Superior temporal gyrus (tissue), 1 donor: ENCODE measurements around the gene PRKCH.
"Not testable (repeated sequence)": the region's sequence is repeated elsewhere in the genome, so short reads cannot be mapped to it uniquely, and the experiment has no call there.

ENCODE experiments used
- DNase-seq: peaks from one replicate; pipeline ENCODE4 v3.0.0-alpha.2; 2016; ENCODE audit errors: extremely low spot score

Gene PRKCH

DNA sequence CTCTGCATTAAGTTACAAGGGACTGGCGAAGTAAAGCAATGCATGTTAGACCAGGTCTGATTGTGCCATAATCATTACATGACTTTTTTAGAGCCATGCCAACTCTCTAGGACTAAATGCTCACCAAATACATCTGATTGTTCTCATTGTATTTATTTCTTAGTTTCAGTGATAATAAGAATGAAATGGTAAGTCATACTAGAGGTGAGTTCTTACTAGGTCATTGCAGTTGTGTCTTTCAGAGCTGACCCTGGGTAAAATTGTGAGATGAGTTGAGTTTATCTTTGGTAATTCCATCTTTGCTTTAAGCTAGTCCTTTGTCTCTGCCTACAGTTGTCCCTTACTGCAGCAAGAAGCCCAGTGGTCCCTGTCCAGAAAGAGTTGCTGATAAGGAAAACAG is 73.2 kb downstream of the PRKCH start:
- DNase-seq, result no peak

DNA sequence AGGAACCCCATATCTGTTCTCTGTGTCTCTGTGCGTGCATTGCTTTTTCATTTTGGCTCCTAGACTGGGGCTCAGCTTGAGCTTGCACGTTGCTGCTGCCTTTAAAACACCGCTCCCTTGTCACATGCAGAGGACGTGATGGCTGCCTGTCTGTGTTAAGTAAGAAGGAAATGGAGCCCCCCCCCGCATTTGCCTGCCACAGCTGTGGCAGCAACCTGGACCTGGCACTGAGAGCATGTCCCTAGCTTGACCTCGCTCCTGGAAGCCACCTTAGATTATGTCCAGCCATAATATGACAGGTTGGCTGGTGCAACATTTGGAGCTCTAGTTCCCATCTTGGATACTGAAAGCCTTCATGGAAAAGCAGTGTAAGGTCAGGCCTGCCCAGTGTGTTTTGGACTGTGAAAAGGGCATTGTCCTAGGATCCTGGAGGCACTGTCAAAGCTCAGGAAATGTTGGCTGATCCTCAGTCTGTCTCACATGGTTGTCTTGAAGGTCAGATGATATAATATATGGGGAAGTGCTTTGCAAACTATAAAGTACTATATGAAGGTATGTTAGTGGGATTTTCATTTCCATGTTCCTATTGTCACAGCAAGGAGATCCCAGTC is 73.8 kb downstream of the PRKCH start:
- no peak for DNase-seq

DNA sequence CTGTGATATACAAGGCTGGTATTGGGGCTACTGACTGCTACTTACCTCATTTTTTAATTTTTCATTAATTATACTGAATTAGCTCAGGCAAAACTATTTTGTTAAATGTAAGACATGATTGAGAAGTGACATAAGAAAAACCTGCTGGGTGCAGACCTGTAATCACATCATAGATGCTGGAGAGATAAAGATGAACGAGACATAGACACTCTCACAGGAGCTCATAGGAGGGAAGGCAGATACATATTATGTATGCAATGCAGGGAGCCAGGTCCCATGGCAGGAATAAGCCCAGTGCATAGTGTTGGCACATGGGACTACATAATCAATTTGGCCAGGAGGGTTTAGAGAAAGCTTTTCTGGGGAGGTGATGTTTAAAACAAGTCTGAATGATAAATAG is 74.9 kb downstream of the PRKCH start:
- DNase-seq, result no peak

DNA sequence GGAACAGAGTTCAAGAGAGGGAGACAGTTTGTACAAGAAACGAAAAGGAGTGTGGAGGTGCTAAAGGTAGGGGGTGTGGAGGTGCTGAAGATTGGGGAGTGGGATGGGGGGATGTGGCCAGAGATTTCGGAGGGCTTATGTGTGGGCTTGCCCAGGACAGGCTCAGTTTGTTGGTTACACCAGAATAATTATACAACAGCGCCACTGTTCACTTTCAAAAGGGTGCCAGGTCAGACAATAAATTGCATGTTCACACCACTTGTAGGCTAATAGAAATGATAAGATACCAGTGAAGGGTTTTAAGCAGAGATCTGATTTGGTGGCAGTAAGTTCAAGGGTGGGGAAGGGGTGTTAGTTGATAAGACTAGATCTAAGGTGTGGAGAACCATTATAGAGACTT is 75.3 kb downstream of the PRKCH start:
- no peak for DNase-seq

DNA sequence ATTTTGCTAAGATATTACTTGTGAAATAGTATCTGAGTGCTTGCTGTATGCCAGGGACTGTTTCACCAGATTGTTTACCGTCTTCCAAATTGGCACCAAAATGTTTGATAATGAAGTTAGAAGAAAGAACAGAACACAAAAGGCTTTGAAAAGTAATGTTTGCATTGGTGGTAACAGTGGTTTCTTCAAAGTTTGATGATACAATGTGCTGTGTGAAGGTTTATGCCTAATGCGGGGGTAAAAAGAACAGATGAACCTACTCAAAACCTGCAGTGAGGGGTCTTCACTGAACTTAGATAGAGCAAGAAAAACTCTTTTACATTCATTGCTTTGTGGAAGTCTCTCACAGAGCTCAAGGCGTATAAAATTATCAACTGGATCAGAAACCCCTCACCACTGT is 76.2 kb downstream of the PRKCH start:
- no peak for DNase-seq

DNA sequence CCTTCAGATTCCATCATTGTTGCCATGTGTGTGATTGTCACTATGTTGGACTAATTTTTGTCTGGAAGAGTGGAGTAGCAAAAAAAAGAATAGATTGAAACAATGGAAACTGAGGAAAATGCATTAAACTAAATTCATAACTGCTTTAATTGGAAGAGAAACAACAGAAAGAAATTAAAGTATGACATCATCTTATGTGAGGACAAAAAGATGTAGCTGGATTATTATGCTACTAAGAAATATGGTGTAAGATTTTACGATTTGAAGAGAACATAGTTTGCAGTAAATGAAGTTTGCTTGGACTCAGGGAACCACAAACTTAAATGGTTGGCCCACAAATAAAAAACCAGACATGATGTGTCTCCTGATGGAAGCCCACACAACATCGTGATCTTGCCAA is 76.8 kb downstream of the PRKCH start:
- no peak for DNase-seq

DNA sequence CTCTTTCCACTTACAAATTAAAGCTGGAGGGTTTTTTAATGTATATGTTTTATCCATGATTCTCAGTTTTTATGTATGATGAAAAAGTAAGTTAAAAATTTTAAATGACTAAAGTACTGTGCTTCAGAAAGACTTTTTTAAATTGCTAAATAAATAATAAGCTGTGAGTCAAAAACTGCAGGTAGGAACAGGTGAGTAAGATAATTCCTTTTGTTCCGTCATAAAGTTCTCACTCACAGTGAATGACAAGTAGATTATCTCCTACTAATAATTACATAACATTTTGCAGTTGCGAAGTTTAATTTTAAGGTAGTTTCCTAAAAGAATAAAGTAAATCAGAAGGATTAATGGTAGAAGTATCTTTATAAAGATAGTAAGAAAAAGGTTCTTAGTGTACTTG is 78.0 kb downstream of the PRKCH start:
- no peak for DNase-seq

DNA sequence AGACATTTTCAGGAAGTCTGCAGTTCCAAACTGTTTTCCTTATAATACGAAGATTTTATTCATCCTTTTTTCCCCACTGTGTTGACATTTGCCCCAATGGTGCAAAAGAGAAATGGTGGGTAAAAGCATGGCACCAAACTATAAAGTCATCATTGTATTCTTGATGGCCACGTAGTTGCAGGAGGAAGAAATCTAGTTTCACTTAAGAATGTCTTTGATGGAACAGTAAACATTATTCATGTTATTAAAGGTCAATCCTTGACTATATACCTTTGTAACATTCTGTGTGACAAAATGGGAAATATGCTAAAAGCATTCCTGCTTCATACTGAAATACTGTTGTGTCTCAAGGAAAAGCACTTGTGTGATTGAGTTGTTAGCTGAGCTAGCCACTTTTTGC is 80.1 kb downstream of the PRKCH start:
- DNase-seq, result no peak

DNA sequence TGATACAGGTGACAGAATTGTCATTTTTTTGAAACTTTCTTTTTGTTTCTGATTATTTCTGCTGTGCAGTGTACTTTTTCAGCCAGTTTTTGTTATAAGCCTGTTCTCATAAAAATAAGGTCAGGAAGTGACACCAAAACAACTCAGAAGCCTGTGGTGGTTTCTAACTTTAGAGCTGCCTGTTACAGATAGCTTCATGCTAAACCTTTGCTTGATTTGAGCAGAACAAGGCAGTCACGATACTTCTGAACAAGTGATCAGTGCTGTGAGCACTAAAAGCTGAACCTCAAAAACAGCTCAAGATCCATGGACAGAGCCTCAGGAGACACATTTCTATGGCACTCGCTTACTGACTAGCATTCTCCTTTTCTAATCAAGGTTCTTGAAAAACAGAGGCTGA is 82.0 kb downstream of the PRKCH start:
- DNase-seq, result no peak

DNA sequence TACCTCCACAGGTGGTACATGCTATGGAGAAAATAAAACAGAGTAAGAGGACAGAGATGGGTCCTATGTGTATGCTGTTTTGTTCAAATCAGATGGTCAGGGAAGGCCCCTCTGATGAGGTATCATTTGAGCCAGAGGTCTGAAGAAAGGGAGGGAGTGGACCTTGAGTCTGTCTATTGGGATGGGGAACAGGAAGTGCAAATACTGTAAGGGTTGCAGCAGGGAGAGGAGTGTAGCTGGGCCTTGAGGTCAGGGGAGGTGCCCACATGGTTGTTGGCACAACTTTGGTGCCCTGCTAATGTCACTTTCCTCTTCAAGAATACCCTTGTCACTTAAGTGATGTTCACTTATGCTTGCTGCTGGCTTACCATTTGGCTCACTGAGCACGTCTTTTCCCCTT is 83.3 kb downstream of the PRKCH start:
- DNase-seq, result no peak

DNA sequence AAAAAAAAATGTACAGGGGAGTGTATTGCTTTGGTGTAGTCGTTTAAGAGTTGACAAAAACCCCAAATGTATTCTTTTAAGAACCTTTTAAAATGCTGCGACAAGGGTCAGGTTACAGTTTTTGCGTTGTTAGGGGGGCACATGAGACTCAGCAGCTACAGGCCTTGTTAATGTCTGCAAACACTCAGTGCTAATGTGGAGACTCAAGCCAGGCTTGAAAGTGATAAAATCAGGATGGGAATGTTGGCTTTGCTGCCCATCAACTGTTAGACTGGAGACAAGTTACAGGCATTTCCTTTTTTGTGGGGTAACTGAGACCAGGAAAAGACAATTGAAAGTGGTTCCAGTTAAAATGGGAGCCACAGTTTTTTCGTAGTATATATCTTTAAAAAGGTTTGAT is 84.8 kb downstream of the PRKCH start:
- no peak for DNase-seq

DNA sequence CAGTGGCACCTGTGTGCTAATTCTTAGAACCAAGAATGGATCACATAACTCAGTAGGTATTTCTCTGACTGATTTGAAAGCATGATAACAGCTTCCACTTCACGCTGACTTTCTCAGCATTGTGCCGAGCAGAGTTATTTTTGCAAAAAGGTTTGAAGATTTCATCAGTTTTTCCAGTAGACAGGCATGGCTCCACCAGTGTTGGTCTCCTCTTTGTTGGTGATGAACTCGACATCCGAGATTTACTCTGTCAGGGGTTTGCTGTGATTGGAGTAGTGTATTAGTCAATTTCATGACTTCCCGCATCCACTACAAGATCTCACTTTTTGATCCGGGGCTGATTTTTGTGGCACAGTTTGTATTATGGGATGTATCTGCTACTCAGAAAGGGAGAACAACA is 85.3 kb downstream of the PRKCH start:
- DNase-seq, result no peak

DNA sequence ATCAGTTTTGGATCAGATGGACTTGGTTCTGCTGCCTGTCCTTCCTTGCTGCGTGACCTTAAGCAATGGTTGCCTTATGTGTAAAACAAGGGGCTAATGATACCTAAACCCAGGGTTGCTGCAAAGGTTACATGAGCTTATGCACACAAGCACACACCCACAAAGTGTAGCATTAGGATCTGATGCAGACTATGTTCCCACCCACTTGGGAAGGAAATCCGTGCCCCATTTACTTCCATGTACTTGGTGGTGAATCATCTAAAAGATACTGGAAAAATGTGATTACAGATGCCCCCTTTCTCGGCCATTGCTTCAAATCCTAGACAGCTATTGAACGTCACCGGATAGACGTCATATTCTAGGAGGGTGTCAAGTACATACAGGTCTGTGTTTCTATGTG is 87.1 kb downstream of the PRKCH start:
- no peak for DNase-seq

DNA sequence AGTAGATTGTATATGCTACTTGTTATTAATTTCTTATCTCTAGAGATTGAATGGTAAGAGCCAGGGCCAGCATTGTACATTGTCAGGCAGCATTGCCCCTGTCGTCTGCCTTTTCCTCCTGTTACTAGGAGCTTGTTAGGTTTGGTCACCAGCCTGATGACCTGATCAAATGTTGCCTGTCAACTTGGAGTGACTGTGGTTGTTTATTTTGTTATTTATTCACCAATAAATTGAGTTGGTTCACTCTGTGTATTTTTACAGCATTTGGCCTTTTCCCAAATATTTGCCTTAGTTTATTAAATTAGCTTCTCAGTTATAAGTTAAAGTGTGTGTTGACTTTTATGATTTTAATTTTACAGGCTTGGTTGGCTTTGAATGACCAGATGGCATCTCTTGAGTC is 88.4 kb downstream of the PRKCH start:
- DNase-seq, result no peak

DNA sequence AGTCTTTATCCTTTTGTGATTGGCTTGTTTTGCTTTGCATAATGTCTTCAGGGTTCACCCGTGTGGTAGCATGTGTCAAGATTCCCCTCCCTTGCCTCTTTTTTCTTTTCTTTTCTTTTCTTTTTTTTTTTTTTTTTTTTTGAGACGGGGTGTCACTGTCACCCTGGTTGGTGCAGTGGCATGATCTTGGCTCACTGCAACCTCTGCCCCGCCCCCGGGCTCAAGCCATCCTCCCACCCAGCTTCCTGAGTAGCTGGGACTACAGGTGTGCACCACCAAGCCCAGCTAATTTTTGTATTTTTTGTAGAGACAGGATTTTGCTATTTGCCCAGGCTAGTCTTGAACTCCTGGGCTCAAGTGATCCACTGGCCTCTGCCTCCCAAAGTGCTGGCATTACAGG is 94.6 kb downstream of the PRKCH start:
- DNase-seq, result not testable (repeated sequence)

DNA sequence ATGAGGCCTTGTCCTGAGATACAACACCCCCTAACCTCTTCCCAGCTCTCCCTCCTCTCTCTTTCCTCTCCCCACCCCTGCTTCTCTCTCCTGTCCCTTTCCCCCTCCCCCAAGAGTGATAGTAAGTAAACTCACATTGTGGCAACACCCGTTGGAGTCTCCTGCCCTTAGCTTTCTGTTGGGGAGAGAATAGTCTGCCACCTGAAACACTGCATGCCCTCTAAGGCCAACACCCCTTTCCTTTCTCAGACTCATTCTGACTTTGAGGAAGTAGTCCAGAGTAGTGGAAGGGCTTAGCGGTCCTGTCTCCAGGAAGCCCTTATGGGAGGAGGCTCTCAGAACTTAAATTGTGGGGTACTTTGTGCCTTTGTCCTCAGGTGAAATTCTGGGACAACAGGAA is 95.2 kb downstream of the PRKCH start:
- no peak for DNase-seq

DNA sequence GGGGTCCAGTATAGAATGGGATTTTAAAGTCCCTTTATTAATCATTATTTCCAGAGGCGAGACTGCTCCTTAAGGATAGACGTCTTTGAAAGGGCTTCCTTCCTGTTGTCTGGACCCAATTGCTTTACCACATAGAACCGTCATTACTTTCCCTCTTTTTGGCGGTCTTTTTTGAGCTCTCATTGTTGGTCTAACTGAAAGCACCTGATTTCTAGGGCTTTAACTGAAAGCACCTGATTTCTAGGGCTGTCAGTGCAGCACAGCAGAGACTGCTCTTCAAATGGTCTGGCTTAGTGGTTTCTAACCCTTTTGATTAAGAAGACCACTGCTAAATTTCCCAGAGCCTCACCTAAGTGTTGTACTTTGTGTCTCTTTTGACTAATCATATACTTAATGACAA is 95.8 kb downstream of the PRKCH start:
- DNase-seq, result no peak

DNA sequence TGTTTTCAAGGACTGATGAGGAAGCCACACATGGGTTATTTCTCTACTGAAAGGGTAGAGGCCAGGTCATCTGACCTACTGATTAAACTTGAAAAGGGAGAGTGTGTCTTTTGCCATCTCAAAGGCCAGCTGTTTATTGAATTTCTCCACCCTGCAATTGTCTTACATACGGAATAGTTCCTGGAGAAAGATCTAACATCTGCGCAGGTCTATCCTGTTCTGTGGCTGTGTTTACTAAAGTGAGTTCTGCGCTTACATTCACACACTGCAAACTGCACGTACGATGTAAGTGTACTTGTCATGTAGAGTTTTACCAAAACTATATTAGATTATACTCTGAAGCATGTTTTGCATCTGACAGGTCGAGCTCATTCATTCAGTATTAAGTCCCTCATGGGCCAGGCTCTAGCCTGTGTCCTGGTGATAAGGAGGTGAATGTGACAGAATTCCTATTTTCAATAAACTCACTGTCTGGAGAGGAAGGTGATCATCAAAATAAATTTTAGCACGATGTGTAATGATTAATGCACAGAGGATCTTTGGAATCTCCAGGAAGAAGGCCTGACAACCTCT is 96.6 kb downstream of the PRKCH start:
- no peak for DNase-seq

DNA sequence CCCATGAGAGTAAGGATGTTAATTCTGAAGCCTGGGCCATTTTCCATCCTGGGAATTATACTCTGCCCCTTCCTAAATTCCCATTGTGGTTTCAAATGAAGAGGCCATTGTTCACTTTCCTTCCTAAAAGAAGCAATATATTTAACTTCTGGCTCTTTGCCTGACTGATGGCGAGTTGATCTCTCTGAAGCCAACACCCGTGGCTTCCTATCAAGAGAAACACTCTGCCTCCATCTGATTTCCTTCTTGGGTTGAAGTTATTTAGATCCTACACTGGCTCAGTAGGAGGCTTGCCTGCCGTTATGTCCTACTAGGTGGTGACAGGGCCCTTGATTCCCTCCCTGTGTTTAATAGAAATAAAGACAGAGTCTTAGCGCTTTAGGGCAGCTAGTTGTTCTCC is 97.4 kb downstream of the PRKCH start:
- DNase-seq, result no peak

DNA sequence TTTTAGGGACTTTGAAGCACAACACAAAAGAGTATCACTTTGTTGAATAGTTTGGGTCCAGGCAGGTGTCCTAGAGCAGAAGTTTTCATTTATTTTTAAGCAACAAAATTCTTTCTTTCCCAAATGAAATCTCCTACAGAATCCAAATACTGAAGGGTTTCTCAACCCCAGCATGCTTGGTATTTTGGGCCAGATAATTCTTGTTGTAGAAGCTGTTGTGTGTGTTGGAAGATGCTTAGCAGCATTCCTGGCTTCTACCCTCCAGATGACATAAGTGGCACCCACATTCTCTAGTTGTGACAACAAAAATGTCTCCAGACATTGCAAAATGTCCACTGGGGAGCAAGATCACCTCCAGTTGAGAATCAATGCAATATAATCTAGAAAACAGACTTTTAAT is 97.8 kb downstream of the PRKCH start:
- DNase-seq, result no peak

DNA sequence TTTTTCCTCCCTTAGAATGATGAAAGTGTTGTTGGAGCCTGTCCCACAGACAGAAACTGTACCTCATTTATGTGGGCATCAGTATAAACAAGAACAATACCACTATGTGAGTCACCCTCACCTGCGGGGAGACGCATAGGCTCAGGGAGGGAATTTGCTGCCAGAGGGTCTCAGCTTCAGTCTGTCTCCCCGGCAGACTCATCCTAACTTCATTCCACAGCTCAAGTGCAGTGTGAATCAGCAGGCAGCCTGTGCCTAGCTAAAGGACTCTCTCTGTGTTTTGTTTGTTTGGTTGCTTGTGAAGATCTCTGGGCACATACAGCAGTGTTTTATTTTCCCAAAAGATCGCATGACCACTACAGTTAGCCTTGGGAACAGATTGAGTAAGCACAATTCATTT is 98.9 kb downstream of the PRKCH start:
- no peak for DNase-seq

DNA sequence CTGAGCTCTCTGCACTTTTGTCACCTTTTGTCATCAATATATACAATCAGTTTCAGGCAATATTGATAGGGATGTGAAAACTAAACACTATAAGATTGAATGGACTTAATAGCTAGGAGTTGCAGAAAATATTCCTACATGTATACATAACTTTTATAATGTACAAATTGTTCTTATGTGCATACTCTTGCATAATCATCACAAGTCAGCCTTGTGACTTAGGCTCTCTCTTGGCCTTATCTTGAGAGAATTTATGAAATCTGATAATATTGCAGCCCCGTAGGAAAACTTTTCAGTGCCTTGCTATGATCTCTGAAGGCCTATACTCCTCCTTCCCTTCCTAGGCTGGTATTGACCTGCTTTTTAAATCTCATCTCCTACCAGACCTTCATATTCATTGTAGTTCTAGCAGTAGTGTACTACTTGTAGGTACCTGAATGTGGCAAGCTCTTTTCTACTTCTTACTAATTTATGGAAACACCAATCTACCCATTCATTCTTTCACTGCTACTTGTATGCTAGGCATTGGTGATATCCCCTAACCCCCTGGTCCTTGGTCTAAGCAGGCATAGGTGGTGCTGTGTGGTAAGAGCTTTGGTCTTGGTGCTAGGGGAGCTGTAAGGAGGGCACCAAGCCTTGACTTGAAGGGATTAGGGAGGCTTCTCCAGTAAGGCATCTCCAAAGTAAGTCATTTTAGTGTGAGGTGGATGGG is 100.0 kb downstream of the PRKCH start:
- no peak for DNase-seq

DNA sequence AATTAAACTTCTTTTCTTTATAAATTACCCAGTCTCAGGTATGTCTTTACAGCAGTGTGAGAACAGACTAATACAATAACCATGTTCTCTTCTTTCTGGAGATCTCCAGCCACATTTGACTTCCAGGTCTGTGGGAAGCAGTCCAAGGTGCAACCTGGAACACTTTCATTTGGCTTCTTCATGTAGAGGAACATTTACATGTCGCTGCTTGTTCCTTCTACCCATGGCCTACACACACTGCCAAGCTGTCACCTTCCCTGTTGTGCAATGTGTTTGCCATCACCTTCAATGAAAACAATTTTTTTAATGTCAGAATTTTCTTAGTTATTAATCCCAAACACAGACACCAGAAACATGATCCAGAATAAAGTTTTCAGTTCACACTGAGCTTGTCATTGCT is 104.7 kb downstream of the PRKCH start:
- DNase-seq, result no peak

DNA sequence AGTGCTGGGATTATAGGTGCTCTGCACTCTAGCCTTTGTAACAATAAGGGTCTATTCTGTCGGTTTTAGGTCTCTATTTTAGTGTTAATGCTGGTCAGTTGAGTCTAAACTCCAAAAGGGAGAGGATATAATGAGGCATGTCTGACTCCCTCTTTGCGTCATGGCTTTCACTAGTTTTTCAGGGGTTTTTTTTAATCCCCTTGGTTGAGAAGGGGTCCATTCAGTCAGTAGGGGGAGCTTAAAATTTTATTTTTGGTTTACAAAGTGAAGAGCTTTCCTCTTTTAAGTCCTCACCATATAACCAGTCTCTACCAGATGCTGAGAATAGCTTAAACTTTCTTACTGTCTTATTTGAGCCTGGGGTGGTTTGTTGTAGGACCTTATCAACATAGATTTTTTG is 106.9 kb downstream of the PRKCH start:
- DNase-seq, result no peak
